HepG2 (cell line): ENCODE results near the gene OSBPL2.

Source experiments
- EEA1 ChIP-seq: sonication (generic); formaldehyde crosslinking; IDR thresholded peaks from 2 replicates; pipeline ENCODE4 v1.5.1; 2020; ENCODE audit warnings: mild to moderate bottlenecking, missing genetic modification reagents, borderline replicate concordance
- KDM3A ChIP-seq: IDR thresholded peaks from 2 replicates; pipeline ENCODE4 v1.6.1; 2018; ENCODE audit warnings: low read depth, missing compliant biosample characterization
- MLLT10 ChIP-seq: sonication (generic); formaldehyde crosslinking; IDR thresholded peaks from 2 replicates; pipeline ENCODE4 v1.4.0; 2020; ENCODE audit warnings: missing genetic modification reagents
- SMAD3 ChIP-seq: sonication (generic); formaldehyde crosslinking; IDR thresholded peaks from 2 replicates; pipeline ENCODE4 v1.4.0; 2020; ENCODE audit warnings: missing genetic modification reagents
- ZBTB26 ChIP-seq: IDR thresholded peaks from 2 replicates; pipeline ENCODE4 v1.6.1; 2016; ENCODE audit warnings: missing compliant biosample characterization, missing genetic modification reagents, borderline replicate concordance
- ZMAT3 ChIP-seq: sonication (generic); formaldehyde crosslinking; conservative IDR thresholded peaks from 2 replicates; pipeline ENCODE4 v1.7.0; 2021; ENCODE audit warnings: missing genetic modification reagents
- ZNF12 ChIP-seq: sonication (generic); formaldehyde crosslinking; IDR thresholded peaks from 2 replicates; pipeline ENCODE4 v1.5.0; 2020; ENCODE audit warnings: missing genetic modification reagents

DNA sequence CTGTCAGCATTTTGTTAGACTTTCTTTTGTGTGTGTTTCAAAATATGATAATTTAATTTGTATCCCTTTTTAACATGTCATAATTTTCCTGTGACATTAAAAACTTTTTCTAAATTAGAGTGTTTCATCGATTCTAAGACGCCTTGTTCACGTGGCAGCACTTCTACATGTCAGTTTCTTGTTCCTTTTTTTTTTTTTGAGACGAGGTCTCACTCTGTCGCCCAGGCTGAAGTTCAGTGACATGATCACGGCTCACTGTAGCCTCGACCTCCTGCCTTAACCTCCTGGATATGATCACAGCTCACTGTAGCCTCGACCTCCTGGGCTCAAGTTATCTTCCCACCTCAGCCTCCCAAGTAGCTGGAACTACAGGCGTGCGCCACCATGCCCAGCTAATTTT lies 36.9 kb downstream of the OSBPL2 start:
- TF ChIP-seq MLLT10 (CRISPR knock-in tag) (no peak), ZNF12 (CRISPR knock-in tag) (no peak), EEA1 (no peak), ZBTB26 (CRISPR knock-in tag) (no peak), SMAD3 (CRISPR knock-in tag) (no peak), KDM3A (CRISPR knock-in tag) (no peak), ZMAT3 (CRISPR knock-in tag) (no peak)
